OCI-LY1 (cell line): ENCODE measurements around the gene CDH23.

Source experiments
- H2AFZ ChIP-seq: fragments of 200-600 bp; sonication (generic), shearing (Covaris generic); 2 replicates; pipeline ENCODE4 v1.6.0; 2014; ENCODE audit warnings: antibody characterized with exemption, mild to moderate bottlenecking, low read length
- H3F3A ChIP-seq: fragments of 200-600 bp; sonication (generic), shearing (Covaris generic); 2 replicates; pipeline ENCODE4 v1.6.0; 2014; ENCODE audit warnings: mild to moderate bottlenecking, antibody characterized with exemption, low read length, moderate library complexity; ENCODE audit not compliant: insufficient read depth
- H3K27ac ChIP-seq: fragments of 200-600 bp; sonication (generic); 2 replicates; pipeline ENCODE4 v1.5.1; 2014; ENCODE audit warnings: low read length, mixed run types, mild to moderate bottlenecking, low read depth; ENCODE audit not compliant: poor library complexity, severe bottlenecking
- H3K27me3 ChIP-seq: fragments of 200-600 bp; sonication (generic); 2 replicates; pipeline ENCODE4 v1.6.0; 2014; ENCODE audit warnings: antibody characterized with exemption, mild to moderate bottlenecking, low read length, moderate library complexity; ENCODE audit not compliant: insufficient read depth
- H3K36me3 ChIP-seq: fragments of 200-600 bp; sonication (generic); 2 replicates; pipeline ENCODE4 v1.6.1; 2014; ENCODE audit warnings: mild to moderate bottlenecking, antibody characterized with exemption, low read length, moderate library complexity, mixed read lengths; ENCODE audit not compliant: insufficient read depth
- H3K4me1 ChIP-seq: fragments of 200-600 bp; sonication (generic); 2 replicates; pipeline ENCODE4 v1.5.1; 2014; ENCODE audit warnings: mild to moderate bottlenecking, low read length, moderate library complexity; ENCODE audit not compliant: insufficient read depth, severe bottlenecking
- H3K4me2 ChIP-seq: fragments of 200-600 bp; sonication (generic), shearing (Covaris generic); 2 replicates; pipeline ENCODE4 v1.6.1; 2014; ENCODE audit warnings: low read length
- H3K4me3 ChIP-seq: fragments of 200-600 bp; sonication (generic); 2 replicates; pipeline ENCODE4 v1.5.1; 2014; ENCODE audit warnings: low read length, low read depth, mild to moderate bottlenecking, mixed read lengths; ENCODE audit not compliant: poor library complexity, severe bottlenecking
- H3K79me2 ChIP-seq: fragments of 200-600 bp; shearing (Covaris generic); 2 replicates; pipeline ENCODE4 v1.6.1; 2016; ENCODE audit warnings: mixed run types, low read length, mixed read lengths; ENCODE audit not compliant: insufficient read depth
- H3K9ac ChIP-seq: fragments of 200-600 bp; sonication (generic), shearing (Covaris generic); 2 replicates; pipeline ENCODE4 v1.6.1; 2014; ENCODE audit warnings: mild to moderate bottlenecking, low read length, mixed read lengths
- H3K9me2 ChIP-seq: fragments of 200-600 bp; sonication (generic), shearing (Covaris generic); 2 replicates; pipeline ENCODE4 v1.6.1; 2014; ENCODE audit warnings: low read depth, mild to moderate bottlenecking, low read length, mixed read lengths
- H3K9me3 ChIP-seq: fragments of 200-600 bp; shearing (Covaris generic); 2 replicates; pipeline ENCODE4 v1.6.1; 2014; ENCODE audit warnings: low read length, mixed read lengths
- H4K20me1 ChIP-seq: fragments of 200-600 bp; sonication (generic), shearing (Covaris generic); 2 replicates; pipeline ENCODE4 v1.6.0; 2016; ENCODE audit warnings: mild to moderate bottlenecking, low read length; ENCODE audit not compliant: insufficient read depth
- CTCF ChIP-seq: fragments of 200-600 bp; sonication (generic), shearing (Covaris generic); IDR thresholded peaks from 2 replicates; pipeline ENCODE4 v1.5.1; 2017; ENCODE audit warnings: mild to moderate bottlenecking, antibody characterized with exemption, low read length, moderate library complexity, mixed read lengths
- EZH2 ChIP-seq: fragments of 200-600 bp; sonication (generic), shearing (Covaris generic); IDR thresholded peaks from 2 replicates; pipeline ENCODE4 v1.8.0; 2017; ENCODE audit warnings: borderline replicate concordance, mixed run types, mild to moderate bottlenecking, antibody characterized with exemption, low read length, moderate library complexity, mixed read lengths

The CDH23 gene

DNA sequence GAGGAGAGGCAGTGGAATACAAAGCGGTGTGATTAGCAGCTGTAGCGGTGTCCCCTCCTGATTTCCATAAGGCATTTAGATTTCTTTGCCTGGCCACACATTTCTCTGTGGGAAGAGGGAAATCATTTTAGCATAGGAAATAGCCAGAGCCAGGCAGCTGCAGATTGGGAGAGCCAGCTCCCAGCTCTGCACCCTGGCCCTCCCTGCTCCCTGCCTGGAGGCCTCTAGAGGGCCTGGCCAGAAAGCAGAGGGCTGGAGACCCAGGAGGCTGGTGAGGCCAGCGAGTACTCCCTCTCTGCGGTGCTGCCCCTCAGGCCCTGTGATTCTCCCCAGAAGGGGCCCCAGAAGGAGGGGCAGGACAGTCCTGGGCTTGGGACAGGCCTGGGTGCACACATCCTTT is 237.2 kb downstream of the CDH23 start:
- Histone ChIP-seq H3K27ac (no peak overlapping the region), H3K27me3 (peaks cover 3% of the 10 kb centered on the region; the same call in 1 of the 2 replicates), H4K20me1 (no peaks in the 10 kb centered on the region), H3K9me2 (no peaks in the 10 kb centered on the region), H3K4me1 (peaks cover 12% of the 10 kb centered on the region), H3K4me2 (no peak overlapping the region), H3F3A (no peaks in the 10 kb centered on the region), H2AFZ (no peak overlapping the region), H3K9me3 (no peaks in the 10 kb centered on the region), H3K9ac (no peak overlapping the region), H3K4me3 (no peak overlapping the region), H3K36me3 (no peaks in the 10 kb centered on the region), H3K79me2 (no peaks in the 10 kb centered on the region)
- TF ChIP-seq CTCF (no peak), EZH2 (no peak)

GRCh38 chr10:71634531-71635164 is 237.9 kb downstream of the CDH23 start:
- Histone ChIP-seq H3K9me3 (no peaks in the 10 kb centered on the region), H3K79me2 (no peaks in the 10 kb centered on the region), H3K4me3 (no peak overlapping the region), H3K9me2 (no peaks in the 10 kb centered on the region), H3K36me3 (no peaks in the 10 kb centered on the region), H3K4me1 (peaks cover 12% of the 10 kb centered on the region), H3F3A (no peaks in the 10 kb centered on the region), H2AFZ (no peak overlapping the region), H3K4me2 (no peak overlapping the region), H3K27ac (no peak overlapping the region), H3K27me3 (0 out of 2 replicates have a peak, but pooled peaks cover 3% of the 10 kb centered on the region), H3K9ac (no peak overlapping the region), H4K20me1 (no peaks in the 10 kb centered on the region)
- TF ChIP-seq EZH2 (no peak), CTCF (no peak)

DNA sequence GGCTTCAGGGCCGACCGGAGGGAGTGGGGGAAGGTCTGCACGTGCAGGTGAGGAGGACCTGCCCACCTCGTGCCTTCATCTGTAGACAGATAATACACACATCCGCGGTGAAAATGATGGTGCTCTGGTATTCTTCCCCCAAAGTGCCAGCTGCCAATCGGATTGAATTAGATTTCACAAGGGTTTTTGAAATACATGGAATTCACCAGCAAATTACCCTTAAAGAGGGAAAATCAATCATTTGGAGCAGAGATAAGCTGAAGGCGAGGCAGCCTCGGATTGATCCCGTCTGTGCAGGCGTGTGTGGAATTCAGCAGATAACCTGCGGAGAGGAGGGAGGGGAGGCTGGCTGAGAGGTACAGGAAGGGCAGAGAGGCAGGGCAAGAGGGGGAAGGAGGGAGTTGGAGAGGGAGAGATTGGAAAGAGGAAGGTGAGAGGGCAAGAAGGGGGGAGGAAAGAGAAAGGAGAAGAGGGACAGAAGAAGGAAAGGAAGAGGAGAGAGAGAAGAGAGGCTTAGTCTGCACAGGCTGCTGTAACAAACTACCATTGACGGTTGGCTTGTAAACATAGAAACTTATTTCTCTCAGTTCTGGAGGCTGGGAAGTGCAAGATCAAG is 238.6 kb downstream of the CDH23 start:
- TF ChIP-seq EZH2 (no peak), CTCF (no peak)
- no peaks in the 10 kb centered on the region for H4K20me1 ChIP-seq
- H3K4me3 ChIP-seq: no peak overlapping the region
- H3K27ac ChIP-seq: no peak overlapping the region
- no peaks in the 10 kb centered on the region for H3F3A ChIP-seq
- 0 out of 2 replicates have a peak, but pooled peaks cover 3% of the 10 kb centered on the region for H3K27me3 ChIP-seq
- H3K4me1 ChIP-seq: peaks cover 12% of the 10 kb centered on the region
- H3K36me3 ChIP-seq: no peaks in the 10 kb centered on the region
- no peak overlapping the region for H2AFZ ChIP-seq
- H3K79me2 ChIP-seq: no peaks in the 10 kb centered on the region
- no peaks in the 10 kb centered on the region for H3K9me3 ChIP-seq
- no peaks in the 10 kb centered on the region for H3K9me2 ChIP-seq
- no peak overlapping the region for H3K4me2 ChIP-seq
- H3K9ac ChIP-seq: no peak overlapping the region
